H9 (cell line): Measurements from ENCODE around the gene DOCK10. TPM values are rescaled to one million over a fixed set of nuclear protein-coding genes. Genes with fewer than 3 reads are reported as not detected.

Experiments used
- DNase-seq: peaks from one replicate; pipeline ENCODE4 v3.0.0-alpha.2; 2017
- H2AFZ ChIP-seq: one replicate; pipeline ENCODE4 v1.6.1; 2013; ENCODE audit warnings: mild to moderate bottlenecking, low read length, control low read depth, moderate library complexity
- H2AK5ac ChIP-seq: 2 replicates; pipeline ENCODE4 v1.6.1; 2013; ENCODE audit warnings: low read length, control low read depth, mixed read lengths; ENCODE audit not compliant: insufficient read length
- H2BK120ac ChIP-seq: one replicate; pipeline ENCODE4 v1.6.1; 2013; ENCODE audit warnings: low read depth, mild to moderate bottlenecking, low read length, control low read depth, inconsistent platforms; ENCODE audit not compliant: poor library complexity, severe bottlenecking
- H2BK12ac ChIP-seq: 2 replicates; pipeline ENCODE4 v1.6.1; 2013; ENCODE audit warnings: low read length, control low read depth, mixed read lengths, low read depth; ENCODE audit not compliant: insufficient read length
- H2BK15ac ChIP-seq: 2 replicates; pipeline ENCODE4 v1.6.1; 2013; ENCODE audit warnings: low read depth, low read length, control low read depth
- H2BK20ac ChIP-seq: one replicate; pipeline ENCODE4 v1.6.1; 2013; ENCODE audit warnings: low read depth, mild to moderate bottlenecking, low read length, control low read depth, inconsistent platforms; ENCODE audit not compliant: poor library complexity, severe bottlenecking
- H2BK5ac ChIP-seq: 2 replicates; pipeline ENCODE4 v1.6.1; 2013; ENCODE audit warnings: low read length, control low read depth, mixed read lengths; ENCODE audit not compliant: insufficient read length
- H3K14ac ChIP-seq: 2 replicates; pipeline ENCODE4 v1.6.1; 2013; ENCODE audit warnings: low read length, control low read depth; ENCODE audit not compliant: insufficient read depth
- H3K18ac ChIP-seq: 2 replicates; pipeline ENCODE4 v1.6.1; 2013; ENCODE audit warnings: low read depth, mild to moderate bottlenecking, mixed read lengths, low read length, control low read depth; ENCODE audit not compliant: insufficient read length
- H3K23ac ChIP-seq: 2 replicates; pipeline ENCODE4 v1.6.1; 2013; ENCODE audit warnings: low read length, control low read depth, mixed read lengths, low read depth; ENCODE audit not compliant: insufficient read length
- H3K23me2 ChIP-seq: 2 replicates; pipeline ENCODE4 v1.6.1; 2013; ENCODE audit warnings: low read depth, mild to moderate bottlenecking, mixed read lengths, low read length, control low read depth; ENCODE audit not compliant: insufficient read length, poor library complexity, severe bottlenecking
- H3K27ac ChIP-seq: 2 replicates; pipeline ENCODE4 v1.5.1; 2013; ENCODE audit warnings: low read length, control low read depth, mixed read lengths, low read depth; ENCODE audit not compliant: insufficient read length
- H3K27me3 ChIP-seq: 2 replicates; pipeline ENCODE4 v1.6.1; 2013; ENCODE audit warnings: low read length, control low read depth, inconsistent platforms; ENCODE audit not compliant: insufficient read depth
- H3K4ac ChIP-seq: 2 replicates; pipeline ENCODE4 v1.6.1; 2013; ENCODE audit warnings: low read depth, mild to moderate bottlenecking, control low read depth, inconsistent platforms, low read length, moderate library complexity
- H3K4me1 ChIP-seq: 2 replicates; pipeline ENCODE4 v1.6.1; 2013; ENCODE audit warnings: low read length, control low read depth, inconsistent platforms; ENCODE audit not compliant: insufficient read depth
- H3K4me2 ChIP-seq: 2 replicates; pipeline ENCODE4 v1.6.1; 2013; ENCODE audit warnings: low read length, control low read depth, mixed read lengths; ENCODE audit not compliant: insufficient read length, insufficient read depth
- H3K56ac ChIP-seq: 2 replicates; pipeline ENCODE4 v1.6.1; 2013; ENCODE audit warnings: low read depth, mild to moderate bottlenecking, mixed read lengths, low read length, control low read depth; ENCODE audit not compliant: insufficient read length
- H3K79me1 ChIP-seq: 2 replicates; pipeline ENCODE4 v1.6.1; 2013; ENCODE audit warnings: low read depth, mild to moderate bottlenecking, moderate library complexity, low read length, control low read depth, inconsistent platforms; ENCODE audit not compliant: insufficient read depth, poor library complexity, severe bottlenecking
- H3K79me2 ChIP-seq: 2 replicates; pipeline ENCODE4 v1.6.1; 2013; ENCODE audit warnings: low read length, control low read depth, inconsistent platforms; ENCODE audit not compliant: insufficient read depth
- H3K9ac ChIP-seq: 2 replicates; pipeline ENCODE4 v1.6.1; 2013; ENCODE audit warnings: low read length, control low read depth, mixed read lengths; ENCODE audit not compliant: insufficient read length; ENCODE audit errors: extremely low read depth
- H3K9me3 ChIP-seq: one replicate; pipeline ENCODE4 v1.6.1; 2013; ENCODE audit warnings: low read depth, low read length, inconsistent platforms; ENCODE audit not compliant: control insufficient read depth
- H3T11ph ChIP-seq: one replicate; pipeline ENCODE4 v1.6.1; 2013; ENCODE audit warnings: mild to moderate bottlenecking, low read length, control low read depth, inconsistent platforms
- H4K20me1 ChIP-seq: one replicate; pipeline ENCODE4 v1.6.1; 2013; ENCODE audit not compliant: control insufficient read depth, insufficient read length, insufficient read depth
- H4K5ac ChIP-seq: 2 replicates; pipeline ENCODE4 v1.6.1; 2013; ENCODE audit warnings: low read depth, mild to moderate bottlenecking, mixed read lengths, low read length, control low read depth; ENCODE audit not compliant: insufficient read length
- H4K8ac ChIP-seq: replicated peaks from 2 replicates; pipeline ENCODE4 v1.6.1; 2013; ENCODE audit warnings: low read length, control low read depth, mixed read lengths, low read depth; ENCODE audit not compliant: insufficient read length
- H4K91ac ChIP-seq: 2 replicates; pipeline ENCODE4 v1.6.1; 2013; ENCODE audit warnings: low read depth, mild to moderate bottlenecking, moderate library complexity, mixed read lengths, low read length, control low read depth; ENCODE audit not compliant: insufficient read length
- H3K27ac Mint-ChIP-seq, 3 experiments: 2 replicates in 2 of 3; 3 replicates in 1 of 3; pipeline ENCODE4 v1.8.0; 2020 to 2021; ENCODE audit warnings: mixed read lengths in 3 of 3, mild to moderate bottlenecking in 1 of 3, moderate library complexity in 1 of 3
- H3K27me3 Mint-ChIP-seq: 2 replicates; pipeline ENCODE4 v1.8.0; 2021; ENCODE audit warnings: low read depth, mild to moderate bottlenecking, moderate library complexity, mixed read lengths
- H3K36me3 Mint-ChIP-seq, 3 experiments: 2 replicates in 2 of 3; 3 replicates in 1 of 3; pipeline ENCODE4 v1.8.0; 2020 to 2021; ENCODE audit warnings: low read depth in 3 of 3, mixed read lengths in 3 of 3; ENCODE audit not compliant: insufficient read depth in 1 of 3
- H3K4me1 Mint-ChIP-seq, 2 experiments: 2 replicates each; pipeline ENCODE4 v1.8.0; 2020; ENCODE audit warnings: mixed read lengths in 2 of 2
- H3K4me3 Mint-ChIP-seq, 2 experiments: 2 replicates in 1 of 2; 3 replicates in 1 of 2; pipeline ENCODE4 v1.8.0; 2020 to 2021; ENCODE audit warnings: mild to moderate bottlenecking in 2 of 2, mixed read lengths in 2 of 2, moderate library complexity in 1 of 2
- H3K9me3 Mint-ChIP-seq, 2 experiments: 2 replicates in 1 of 2; 3 replicates in 1 of 2; pipeline ENCODE4 v1.8.0; 2020; ENCODE audit warnings: mild to moderate bottlenecking in 2 of 2, mixed read lengths in 2 of 2, moderate library complexity in 1 of 2
- CTCF ChIP-seq: fragments of 200-600 bp; sonication (generic); conservative IDR thresholded peaks from 3 replicates; pipeline ENCODE4 v1.8.0; 2021; ENCODE audit warnings: antibody characterized with exemption, mild to moderate bottlenecking
- WGBS: extraction: QIAGEN DNeasy Blood & Tissue Kit; methylation state at CpG from one replicate; pipeline ENCODE4 v1.1.7; 2013; ENCODE audit warnings: missing lambda C conversion rate, low lambda C conversion rate, mixed read lengths; ENCODE audit not compliant: insufficient read length; ENCODE audit errors: extremely low coverage; 5-methylcytosine and 5-hydroxymethylcytosine counted together
- total RNA-seq: library from RNA; stranded (reverse); gene quantifications from 2 replicates; pipeline ENCODE4 v1.2.1, GENCODE V29; 2021

Gene DOCK10
- total RNA-seq, 1 experiment from 2014 or later = 0.79 TPM

DNA sequence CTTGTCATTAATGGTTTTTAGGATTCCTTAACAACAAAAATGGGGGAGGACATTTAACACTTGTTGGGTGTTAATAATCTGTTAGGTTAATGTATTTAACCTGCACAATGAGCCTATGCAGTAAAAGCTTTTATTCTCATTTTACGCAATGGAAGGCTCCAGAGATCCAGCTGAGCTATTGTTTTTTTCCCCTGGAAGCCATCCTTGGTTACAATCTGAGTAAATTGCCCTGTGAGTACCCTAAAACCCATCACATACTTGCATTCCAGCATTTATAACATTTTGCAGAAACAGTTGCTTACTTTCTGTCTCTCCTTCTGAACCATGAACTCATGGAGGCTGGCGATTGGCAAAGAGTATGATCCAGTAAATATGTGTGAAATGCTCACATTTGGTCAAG lies 30.2 kb upstream of the DOCK10 start:
- TF ChIP-seq CTCF = no peak
- H4K91ac ChIP-seq = no peak overlapping the region
- H3T11ph ChIP-seq = no peak overlapping the region
- no peaks in the 10 kb centered on the region for H4K20me1 ChIP-seq
- Mint-ChIP-seq H3K4me1 (peaks cover 26 to 29% of the 10 kb centered on the region in 2 experiments), H3K36me3 (peaks cover 11 to 15% (median 12%) of the 10 kb centered on the region in 3 experiments), H3K9me3 (peaks cover 14 to 15% of the 10 kb centered on the region in 2 experiments), H3K27me3 (no peaks in the 10 kb centered on the region), H3K4me3 (no peak overlapping the region), H3K27ac (peak overlapping the region in 1 of 3 experiments; percentile 68; a peak in 2 of 7 replicates)
- H3K79me2 ChIP-seq = no peaks in the 10 kb centered on the region
- H3K4me1 ChIP-seq = peaks cover 4% of the 10 kb centered on the region; the same call in 1 of the 2 replicates
- no peak overlapping the region for H3K9ac ChIP-seq
- no peaks in the 10 kb centered on the region for H3K9me3 ChIP-seq
- no peak overlapping the region for H3K27ac ChIP-seq
- H3K4ac ChIP-seq = no peak overlapping the region
- H2BK20ac ChIP-seq = no peak overlapping the region
- DNase-seq = no peak
- H3K56ac ChIP-seq = no peak overlapping the region
- no peak overlapping the region for H2AFZ ChIP-seq
- no peak overlapping the region for H3K18ac ChIP-seq
- no peak overlapping the region for H2BK15ac ChIP-seq
- no peak overlapping the region for H2AK5ac ChIP-seq
- no peak overlapping the region for H3K14ac ChIP-seq
- no peak overlapping the region for H3K4me2 ChIP-seq
- no peaks in the 10 kb centered on the region for H3K23me2 ChIP-seq
- no peak overlapping the region for H4K8ac ChIP-seq
- H3K79me1 ChIP-seq = no peaks in the 10 kb centered on the region
- no peaks in the 10 kb centered on the region for H3K27me3 ChIP-seq
- H4K5ac ChIP-seq = no peak overlapping the region
- WGBS = no CpG with 5 or more reads among the region's 2 CpGs
- no peak overlapping the region for H2BK12ac ChIP-seq
- no peak overlapping the region for H2BK5ac ChIP-seq
- H2BK120ac ChIP-seq = no peak overlapping the region
- H3K23ac ChIP-seq = no peak overlapping the region
